A549 (cell line): ENCODE data around the gene LRRC9. TPM values are rescaled to one million over a fixed set of nuclear protein-coding genes. Genes with fewer than 3 reads are reported as not detected.

ENCODE experiments used
- ATAC-seq, 2 experiments: fragments of 200-7000 bp in 1 of 2; fragments of >200 bp in 1 of 2; cut with Nextera tagmentation in 1 of 2; cut with Tn5 transposase in 1 of 2; 3 replicates each; pipeline versions ENCODE4 v1.8.0 to v1.9.1; 2018 to 2020; ENCODE audit warnings: mild to moderate bottlenecking in 1 of 2, moderate library complexity in 1 of 2
- CTCF ChIA-PET: fragments of 300-600 bp; sonication (Branson Sonifier 250); formaldehyde crosslinking; extraction: SDS; loops from one replicate; lab custom pipeline; 2021; ENCODE audit warnings: antibody characterized with exemption, inconsistent platforms; lab: Yijun Ruan, JAX
- POLR2A ChIA-PET: fragments of 350-600 bp; formaldehyde crosslinking; extraction: SDS; loops from one replicate; lab custom pipeline; 2021; ENCODE audit warnings: antibody characterized with exemption, inconsistent platforms; lab: Yijun Ruan, JAX
- DNase-seq, 2 experiments: peaks; one replicate each; pipeline versions ENCODE4 v3.0.0 to v3.0.0-alpha.2; 2011 to 2016; ENCODE audit warnings: low read depth in 1 of 2, low spot score in 1 of 2
- FAIRE-seq: peaks from 2 replicates; lab custom pipeline; 2011; peaks lifted over from hg19 to GRCh38; lab: Jason Lieb, UNC
- H3K27ac ChIP-seq, 2 experiments: fragments of >200 bp; sonication (Bioruptor Twin); formaldehyde crosslinking; 3 replicates each; pipeline ENCODE4 v1.5.1; 2016 to 2017
- H3K4me1 ChIP-seq: fragments of >200 bp; sonication (Bioruptor Twin); formaldehyde crosslinking; 3 replicates; pipeline ENCODE4 v1.6.1; 2016
- H3K4me2 ChIP-seq: fragments of >200 bp; sonication (Bioruptor Twin); formaldehyde crosslinking; 3 replicates; pipeline ENCODE4 v1.6.1; 2016
- H3K4me3 ChIP-seq: fragments of >200 bp; sonication (Bioruptor Twin); formaldehyde crosslinking; 3 replicates; pipeline ENCODE4 v1.5.1; 2016
- H3K9me3 ChIP-seq: fragments of >200 bp; sonication (Bioruptor Twin); formaldehyde crosslinking; 3 replicates; pipeline ENCODE4 v1.6.1; 2016
- BHLHE40 ChIP-seq: IDR thresholded peaks from 2 replicates; pipeline ENCODE4 v1.6.1; 2012; ENCODE audit warnings: low read depth, low read length, inconsistent platforms
- CBX2 ChIP-seq: fragments of 200-600 bp; sonication (generic); IDR thresholded peaks from 2 replicates; pipeline ENCODE4 v1.6.1; 2016; ENCODE audit warnings: low read depth, mild to moderate bottlenecking, borderline replicate concordance
- CEBPB ChIP-seq, 2 experiments: fragments of >200 bp in 1 of 2; sonication (Bioruptor Twin) in 1 of 2; formaldehyde crosslinking in 1 of 2; IDR thresholded peaks; 2 replicates each; pipeline ENCODE4 v1.6.1; 2012 to 2016
- EP300 ChIP-seq, 2 experiments: fragments of >200 bp; sonication (Bioruptor Twin); formaldehyde crosslinking; IDR thresholded peaks; 2 replicates in 1 of 2; 3 replicates in 1 of 2; pipeline ENCODE4 v1.6.1; 2016 to 2017
- FOXS1 ChIP-seq: fragments of 250-450 bp; sonication (Bioruptor Pico); IDR thresholded peaks from 2 replicates; pipeline ENCODE4 v1.5.0; 2020; ENCODE audit warnings: mild to moderate bottlenecking, moderate library complexity
- HDAC2 ChIP-seq: fragments of 200-600 bp; sonication (generic); IDR thresholded peaks from 2 replicates; pipeline ENCODE4 v1.6.1; 2016
- HEYL ChIP-seq: fragments of 250-450 bp; sonication (Bioruptor Pico); IDR thresholded peaks from 2 replicates; pipeline ENCODE4 v1.8.0; 2021; ENCODE audit warnings: mild to moderate bottlenecking, moderate library complexity
- HOXA7 ChIP-seq: fragments of 250-450 bp; sonication (Bioruptor Pico); IDR thresholded peaks from 2 replicates; pipeline ENCODE4 v1.5.0; 2020; ENCODE audit warnings: mild to moderate bottlenecking, moderate library complexity
- HOXB5 ChIP-seq: fragments of 250-450 bp; sonication (Bioruptor Pico); IDR thresholded peaks from 2 replicates; pipeline ENCODE4 v1.5.0; 2020; ENCODE audit warnings: mild to moderate bottlenecking, moderate library complexity
- JUNB ChIP-seq: fragments of >200 bp; sonication (Bioruptor Twin); formaldehyde crosslinking; IDR thresholded peaks from 2 replicates; pipeline ENCODE4 v1.6.1; 2016
- KDM1A ChIP-seq: fragments of 200-600 bp; sonication (generic); IDR thresholded peaks from 2 replicates; pipeline ENCODE4 v1.6.1; 2016; ENCODE audit warnings: low read depth, mild to moderate bottlenecking
- MAZ ChIP-seq: fragments of 150-350 bp; IDR thresholded peaks from 2 replicates; pipeline ENCODE4 v1.6.1; 2014; ENCODE audit warnings: antibody characterized with exemption, low read depth, low read length, borderline replicate concordance
- MYC ChIP-seq: IDR thresholded peaks from 2 replicates; pipeline ENCODE4 v1.6.1; 2012; ENCODE audit warnings: mild to moderate bottlenecking, inconsistent platforms, low read length, improper control_type of control experiment, borderline replicate concordance
- NPAS2 ChIP-seq: fragments of 250-450 bp; sonication (Bioruptor Pico); IDR thresholded peaks from 2 replicates; pipeline ENCODE4 v1.8.0; 2022; ENCODE audit warnings: mild to moderate bottlenecking, moderate library complexity, borderline replicate concordance
- POLR2AphosphoS2 ChIP-seq: conservative IDR thresholded peaks from 2 replicates; pipeline ENCODE4 v1.6.1; 2012; ENCODE audit warnings: low read length, improper control_type of control experiment, inconsistent platforms
- RCOR1 ChIP-seq: fragments of 150-350 bp; IDR thresholded peaks from 2 replicates; pipeline ENCODE4 v1.6.1; 2014; ENCODE audit warnings: antibody characterized with exemption, low read length, low read depth
- RFX5 ChIP-seq: fragments of 450-650 bp; IDR thresholded peaks from 2 replicates; pipeline ENCODE4 v1.7.1; 2014; ENCODE audit warnings: antibody characterized with exemption, mild to moderate bottlenecking, moderate library complexity
- RNF2 ChIP-seq: fragments of 200-600 bp; sonication (generic); IDR thresholded peaks from 2 replicates; pipeline ENCODE4 v1.6.1; 2016; ENCODE audit warnings: low read depth, mild to moderate bottlenecking, antibody characterized with exemption, moderate library complexity, borderline replicate concordance
- SMC3 ChIP-seq: fragments of >200 bp; sonication (Bioruptor Twin); formaldehyde crosslinking; IDR thresholded peaks from 3 replicates; pipeline ENCODE4 v1.6.1; 2018; ENCODE audit warnings: inconsistent platforms
- SREBF2 ChIP-seq: fragments of 450-650 bp; IDR thresholded peaks from 2 replicates; pipeline ENCODE4 v1.6.1; 2014; ENCODE audit warnings: mild to moderate bottlenecking, moderate library complexity
- TFCP2L1 ChIP-seq: fragments of 250-450 bp; sonication (Bioruptor Pico); IDR thresholded peaks from 2 replicates; pipeline ENCODE4 v1.5.0; 2021; ENCODE audit warnings: mild to moderate bottlenecking
- TP53 ChIP-seq: fragments of 250-450 bp; sonication (Bioruptor Pico); IDR thresholded peaks from 2 replicates; pipeline ENCODE4 v1.5.0; 2021; ENCODE audit warnings: mild to moderate bottlenecking, moderate library complexity
- ZFP36 ChIP-seq: fragments of 450-650 bp; IDR thresholded peaks from 2 replicates; pipeline ENCODE4 v1.6.1; 2014; ENCODE audit warnings: borderline replicate concordance; ENCODE audit not compliant: partially characterized antibody
- ZSCAN20 ChIP-seq: fragments of 250-450 bp; sonication (Bioruptor Pico); IDR thresholded peaks from 2 replicates; pipeline ENCODE4 v1.8.0; 2022; ENCODE audit warnings: mild to moderate bottlenecking, moderate library complexity
- WGBS: methylation state at CpG from one replicate; pipeline ENCODE4 v1.1.6; 2017; ENCODE audit errors: missing lambda C conversion rate; 5-methylcytosine and 5-hydroxymethylcytosine counted together
- polyA plus RNA-seq, 4 experiments: library from polyadenylated mRNA; depleted of rRNA in 3 of 4; stranded (reverse); fragments of >200 nt; fragmentation: RNase III in 1 of 4; extraction: RNeasy Plus Mini Kit Qiagen cat#74134 plus additional on column Dnase treatment in 1 of 4; gene quantifications; 2 replicates in 3 of 4; 3 replicates in 1 of 4; pipeline ENCODE4 v1.2.3, GENCODE V29; 2011 to 2017
- TF ChIP-seq, protein P1 (sequence below): IDR thresholded peaks from 2 replicates; pipeline ENCODE4 v1.6.1; 2012; ENCODE audit warnings: low read depth, borderline replicate concordance
- TF ChIP-seq, protein P2 (sequence below): fragments of 250-450 bp; sonication (Bioruptor Pico); IDR thresholded peaks from 2 replicates; pipeline ENCODE4 v1.5.0; 2020; ENCODE audit warnings: low read depth, mild to moderate bottlenecking, moderate library complexity
- TF ChIP-seq, protein P3 (sequence below): IDR thresholded peaks from 2 replicates; pipeline ENCODE4 v1.6.1; 2012

The LRRC9 gene
- polyA plus RNA-seq, 2 of the 4 experiments (the other 2 are of a cell fraction) = not detected

DNA sequence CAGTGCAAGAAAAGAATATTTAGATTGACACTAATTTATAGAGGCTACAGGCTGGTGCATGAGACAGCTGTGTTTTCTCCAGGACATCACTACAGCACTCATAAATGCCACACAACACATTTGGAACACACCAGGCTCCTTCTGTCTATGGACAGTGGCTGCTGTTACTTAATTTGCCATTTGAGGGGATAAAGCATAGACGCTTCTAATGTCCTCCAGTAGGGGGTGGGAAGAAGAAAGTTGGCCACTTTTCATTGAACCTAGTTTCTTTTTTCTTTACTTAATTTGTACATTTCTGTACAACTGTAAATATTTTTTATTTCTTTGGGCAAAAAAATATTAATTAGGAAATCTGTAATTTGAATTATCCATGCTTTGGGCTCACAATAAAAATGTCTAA is 37.0 kb upstream of the LRRC9 start:
- no peaks in the 10 kb centered on the region for H3K4me1 ChIP-seq
- 3% methylated on average over 1 of the region's 1 CpG for WGBS
- DNase-seq = no peak
- H3K9me3 ChIP-seq = no peaks in the 10 kb centered on the region
- TF ChIP-seq, protein P1, sequence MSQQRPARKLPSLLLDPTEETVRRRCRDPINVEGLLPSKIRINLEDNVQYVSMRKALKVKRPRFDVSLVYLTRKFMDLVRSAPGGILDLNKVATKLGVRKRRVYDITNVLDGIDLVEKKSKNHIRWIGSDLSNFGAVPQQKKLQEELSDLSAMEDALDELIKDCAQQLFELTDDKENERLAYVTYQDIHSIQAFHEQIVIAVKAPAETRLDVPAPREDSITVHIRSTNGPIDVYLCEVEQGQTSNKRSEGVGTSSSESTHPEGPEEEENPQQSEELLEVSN = no peak
- no peak for TF ChIP-seq SREBF2
- no peak for TF ChIP-seq EP300 (IDR thresholded peaks at IDR 0.05)
- no peak for TF ChIP-seq RNF2
- TF ChIP-seq MYC = no peak
- TF ChIP-seq HEYL = no peak
- no peak for TF ChIP-seq HOXB5 (CRISPR knock-in tag)
- TF ChIP-seq, protein P2, sequence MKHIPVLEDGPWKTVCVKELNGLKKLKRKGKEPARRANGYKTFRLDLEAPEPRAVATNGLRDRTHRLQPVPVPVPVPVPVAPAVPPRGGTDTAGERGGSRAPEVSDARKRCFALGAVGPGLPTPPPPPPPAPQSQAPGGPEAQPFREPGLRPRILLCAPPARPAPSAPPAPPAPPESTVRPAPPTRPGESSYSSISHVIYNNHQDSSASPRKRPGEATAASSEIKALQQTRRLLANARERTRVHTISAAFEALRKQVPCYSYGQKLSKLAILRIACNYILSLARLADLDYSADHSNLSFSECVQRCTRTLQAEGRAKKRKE (CRISPR knock-in tag) = no peak
- TF ChIP-seq JUNB = no peak
- TF ChIP-seq BHLHE40 = no peak
- TF ChIP-seq CEBPB (IDR thresholded peaks at IDR 0.05) = no peak
- no peak for TF ChIP-seq RFX5
- TF ChIP-seq, protein P3, sequence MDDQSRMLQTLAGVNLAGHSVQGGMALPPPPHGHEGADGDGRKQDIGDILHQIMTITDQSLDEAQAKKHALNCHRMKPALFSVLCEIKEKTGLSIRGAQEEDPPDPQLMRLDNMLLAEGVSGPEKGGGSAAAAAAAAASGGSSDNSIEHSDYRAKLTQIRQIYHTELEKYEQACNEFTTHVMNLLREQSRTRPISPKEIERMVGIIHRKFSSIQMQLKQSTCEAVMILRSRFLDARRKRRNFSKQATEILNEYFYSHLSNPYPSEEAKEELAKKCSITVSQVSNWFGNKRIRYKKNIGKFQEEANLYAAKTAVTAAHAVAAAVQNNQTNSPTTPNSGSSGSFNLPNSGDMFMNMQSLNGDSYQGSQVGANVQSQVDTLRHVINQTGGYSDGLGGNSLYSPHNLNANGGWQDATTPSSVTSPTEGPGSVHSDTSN = no peak
- TF ChIP-seq TP53 = no peak
- no peak for TF ChIP-seq NPAS2 (CRISPR knock-in tag)
- no peak for TF ChIP-seq HOXA7 (CRISPR knock-in tag)
- TF ChIP-seq, all 56 proteins: peak for 0
- H3K4me2 ChIP-seq = no peak overlapping the region
- CTCF ChIA-PET = interaction anchor here (0.8 to 1.3 kb wide), 3 partner anchors 10 to 299 kb away, joined by 3 to 4 read pairs (median 3); no protein-coding TSS in a partner anchor
- peak in 1 of 2 experiments; percentile 66; a peak in 2 of 6 replicates for ATAC-seq
- no peak overlapping the region for H3K27ac ChIP-seq
- H3K4me3 ChIP-seq = no peak overlapping the region
- POLR2A ChIA-PET = interaction anchor here (0.7 kb wide), 1 partner anchor 12 kb away, joined by 3 read pairs; the partner anchor contains the start of gene RTN1
- no peak for FAIRE-seq

DNA sequence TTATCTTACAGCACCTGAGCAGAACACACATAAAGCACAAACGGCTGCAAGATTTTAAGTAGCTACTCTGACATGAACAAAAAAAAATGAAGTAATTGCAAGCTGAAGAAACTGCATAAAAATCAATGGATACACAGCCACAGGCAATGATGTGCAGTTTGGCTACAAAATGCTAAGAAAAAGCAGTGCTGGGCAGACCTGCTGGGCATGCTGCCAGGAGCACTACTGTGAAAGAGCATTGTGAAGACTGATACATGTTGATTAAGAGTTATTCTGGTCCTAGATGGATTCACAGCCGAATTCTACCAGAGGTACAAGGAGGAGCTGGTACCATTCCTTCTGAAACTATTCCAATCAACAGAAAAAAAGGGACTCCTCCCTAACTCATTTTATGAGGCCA is 29.3 kb upstream of the LRRC9 start:
- 0% methylated on average over 2 of the region's 2 CpGs for WGBS
- CTCF ChIA-PET = no interaction called here
- ATAC-seq = no peak

More for the DNA sequence above, 29.3 kb upstream of the LRRC9 start:
- TF ChIP-seq ZSCAN20 (no peak), FOXS1 (no peak), SMC3 (no peak), TP53 (no peak), KDM1A (no peak), POLR2AphosphoS2 (no peak), ZFP36 (no peak), HEYL (no peak), MAZ (no peak), HDAC2 (no peak), RCOR1 (no peak), CBX2 (no peak), TFCP2L1 (CRISPR knock-in tag) (no peak)
- TF ChIP-seq, protein P3 = no peak
- TF ChIP-seq, protein P2 (CRISPR knock-in tag) = no peak
- TF ChIP-seq, all 56 proteins: peak for 0
- POLR2A ChIA-PET = no interaction called here
- FAIRE-seq = no peak
- no peak overlapping the region for H3K4me2 ChIP-seq
- H3K9me3 ChIP-seq = no peaks in the 10 kb centered on the region
- H3K27ac ChIP-seq = no peak overlapping the region
- H3K4me1 ChIP-seq = no peaks in the 10 kb centered on the region
- no peak for DNase-seq
- H3K4me3 ChIP-seq = no peak overlapping the region
